HEK293 (cell line): ENCODE measurements around the gene SORCS3.

Experiments used
- CTCF ChIA-PET: fragments of 350-600 bp; formaldehyde crosslinking; extraction: SDS; loops from one replicate; lab custom pipeline; 2021; ENCODE audit warnings: antibody characterized with exemption; lab: Yijun Ruan, JAX
- POLR2A ChIA-PET: fragments of 300-600 bp; formaldehyde crosslinking; extraction: SDS; loops from one replicate; lab custom pipeline; 2020; ENCODE audit warnings: antibody characterized with exemption, inconsistent platforms; lab: Yijun Ruan, JAX
- H3K27ac ChIP-seq: fragments of 200-500 bp; sonication (Bioruptor generic); 2 replicates; pipeline ENCODE4 v1.5.1; 2014; ENCODE audit warnings: low read depth, low read length, control low read depth, inconsistent platforms; ENCODE audit errors: extremely low read depth
- H3K36me3 ChIP-seq, 2 experiments: fragments of 200-500 bp in 1 of 2; sonication (Bioruptor generic) in 1 of 2; 1 replicate in 1 of 2; 2 replicates in 1 of 2; pipeline ENCODE4 v1.5.1; 2014 to 2017; ENCODE audit warnings: inconsistent platforms in 2 of 2, low read length in 2 of 2; ENCODE audit not compliant: control insufficient read depth in 2 of 2, insufficient read depth in 1 of 2
- H3K4me1 ChIP-seq: fragments of 200-500 bp; sonication (Bioruptor generic); 2 replicates; pipeline ENCODE4 v1.5.1; 2014; ENCODE audit warnings: mild to moderate bottlenecking, low read length, inconsistent platforms; ENCODE audit not compliant: control insufficient read depth, insufficient read depth
- H3K4me3 ChIP-seq: 2 replicates; pipeline ENCODE4 v1.5.1; 2011; ENCODE audit warnings: low read depth, mild to moderate bottlenecking, control low read depth, low read length, moderate library complexity
- H3K9me3 ChIP-seq: fragments of 200-500 bp; sonication (Bioruptor generic); 2 replicates; pipeline ENCODE4 v1.5.1; 2014; ENCODE audit warnings: low read depth, low read length, inconsistent platforms; ENCODE audit not compliant: control insufficient read depth, insufficient read depth
- EGR2 ChIP-seq: fragments of 450-650 bp; formaldehyde crosslinking; IDR thresholded peaks from 2 replicates; pipeline ENCODE4 v1.5.1; 2016; ENCODE audit warnings: low read depth, missing biosample characterization, missing genetic modification characterization
- HOXD13 ChIP-seq: sonication (generic); formaldehyde crosslinking; IDR thresholded peaks from 2 replicates; pipeline ENCODE4 v1.8.0; 2022; ENCODE audit warnings: missing genetic modification reagents, borderline replicate concordance
- INSM2 ChIP-seq: fragments of 450-650 bp; formaldehyde crosslinking; IDR thresholded peaks from 2 replicates; pipeline ENCODE4 v1.5.1; 2016; ENCODE audit warnings: missing biosample characterization, missing genetic modification characterization
- MEIS1 ChIP-seq: sonication (generic); formaldehyde crosslinking; IDR thresholded peaks from 2 replicates; pipeline ENCODE4 v1.8.1; 2022; ENCODE audit warnings: missing genetic modification reagents, mild to moderate bottlenecking, borderline replicate concordance
- ZBTB20 ChIP-seq: fragments of 450-650 bp; formaldehyde crosslinking; IDR thresholded peaks from 2 replicates; pipeline ENCODE4 v1.5.1; 2016; ENCODE audit warnings: missing biosample characterization, missing genetic modification characterization
- ZBTB48 ChIP-seq: fragments of 450-650 bp; formaldehyde crosslinking; IDR thresholded peaks from 2 replicates; pipeline ENCODE4 v1.5.1; 2016; ENCODE audit warnings: missing biosample characterization, missing genetic modification characterization
- ZNF114 ChIP-seq: fragments of 450-650 bp; formaldehyde crosslinking; IDR thresholded peaks from 2 replicates; pipeline ENCODE4 v1.5.0; 2017; ENCODE audit warnings: missing biosample characterization, missing genetic modification characterization
- ZNF132 ChIP-seq: fragments of 450-650 bp; formaldehyde crosslinking; IDR thresholded peaks from 2 replicates; pipeline ENCODE4 v1.5.1; 2017; ENCODE audit warnings: missing biosample characterization, missing genetic modification characterization, borderline replicate concordance
- ZNF155 ChIP-seq: fragments of 450-650 bp; formaldehyde crosslinking; IDR thresholded peaks from 2 replicates; pipeline ENCODE4 v1.5.1; 2016; ENCODE audit warnings: missing biosample characterization, missing genetic modification characterization
- ZNF223 ChIP-seq: fragments of 450-650 bp; formaldehyde crosslinking; IDR thresholded peaks from 2 replicates; pipeline ENCODE4 v1.5.1; 2016; ENCODE audit warnings: missing biosample characterization, missing genetic modification characterization
- ZNF24 ChIP-seq: fragments of 450-650 bp; formaldehyde crosslinking; IDR thresholded peaks from 2 replicates; pipeline ENCODE4 v1.5.1; 2016; ENCODE audit warnings: missing biosample characterization, missing genetic modification characterization
- ZNF37A ChIP-seq: fragments of 450-650 bp; IDR thresholded peaks from 2 replicates; pipeline ENCODE4 v1.5.1; 2018; ENCODE audit warnings: missing biosample characterization, missing genetic modification characterization
- ZNF391 ChIP-seq: fragments of 450-650 bp; formaldehyde crosslinking; IDR thresholded peaks from 2 replicates; pipeline ENCODE4 v1.5.1; 2016; ENCODE audit warnings: low read depth, missing biosample characterization, missing genetic modification characterization, borderline replicate concordance
- ZNF423 ChIP-seq: fragments of 450-650 bp; formaldehyde crosslinking; IDR thresholded peaks from 2 replicates; pipeline ENCODE4 v1.5.1; 2016; ENCODE audit warnings: missing biosample characterization, missing genetic modification characterization
- ZNF510 ChIP-seq: fragments of 450-650 bp; formaldehyde crosslinking; IDR thresholded peaks from 2 replicates; pipeline ENCODE4 v1.5.1; 2018; ENCODE audit warnings: mild to moderate bottlenecking, missing genetic modification characterization, missing biosample characterization; ENCODE audit not compliant: insufficient replicate concordance
- ZNF549 ChIP-seq: fragments of 450-650 bp; IDR thresholded peaks from 2 replicates; pipeline ENCODE4 v1.5.1; 2018; ENCODE audit warnings: missing biosample characterization, missing genetic modification characterization, mild to moderate bottlenecking, inconsistent platforms, moderate library complexity
- ZNF560 ChIP-seq: fragments of 450-650 bp; formaldehyde crosslinking; IDR thresholded peaks from 2 replicates; pipeline ENCODE4 v1.5.1; 2017; ENCODE audit warnings: missing biosample characterization, missing genetic modification characterization, borderline replicate concordance
- ZNF621 ChIP-seq: fragments of 450-650 bp; formaldehyde crosslinking; IDR thresholded peaks from 2 replicates; pipeline ENCODE4 v1.5.1; 2017; ENCODE audit warnings: missing biosample characterization, missing genetic modification characterization
- ZNF677 ChIP-seq: fragments of 450-650 bp; IDR thresholded peaks from 2 replicates; pipeline ENCODE4 v1.5.0; 2018; ENCODE audit warnings: missing biosample characterization, mild to moderate bottlenecking, missing genetic modification characterization, moderate library complexity
- ZNF843 ChIP-seq: fragments of 450-650 bp; formaldehyde crosslinking; IDR thresholded peaks from 2 replicates; pipeline ENCODE4 v1.5.1; 2016; ENCODE audit warnings: missing biosample characterization, missing genetic modification characterization
- ZSCAN23 ChIP-seq: fragments of 450-650 bp; formaldehyde crosslinking; IDR thresholded peaks from 2 replicates; pipeline ENCODE4 v1.5.1; 2016; ENCODE audit warnings: missing biosample characterization, missing genetic modification characterization
- TF ChIP-seq, protein P1 (sequence below): fragments of 450-650 bp; formaldehyde crosslinking; IDR thresholded peaks from 2 replicates; pipeline ENCODE4 v1.5.1; 2017; ENCODE audit warnings: missing biosample characterization, missing genetic modification characterization
- TF ChIP-seq, protein P2 (sequence below): fragments of 450-650 bp; formaldehyde crosslinking; IDR thresholded peaks from 2 replicates; pipeline ENCODE4 v1.5.1; 2016; ENCODE audit warnings: missing biosample characterization, missing genetic modification characterization
- TF ChIP-seq, protein P3 (sequence below): sonication (generic); formaldehyde crosslinking; IDR thresholded peaks from 2 replicates; pipeline ENCODE4 v1.8.1; 2022; ENCODE audit warnings: mild to moderate bottlenecking, moderate library complexity, missing genetic modification reagents
- TF ChIP-seq, protein P4 (sequence below): fragments of 450-650 bp; formaldehyde crosslinking; IDR thresholded peaks from 2 replicates; pipeline ENCODE4 v1.5.0; 2017; ENCODE audit warnings: missing biosample characterization, missing genetic modification characterization, borderline replicate concordance

Gene SORCS3

DNA sequence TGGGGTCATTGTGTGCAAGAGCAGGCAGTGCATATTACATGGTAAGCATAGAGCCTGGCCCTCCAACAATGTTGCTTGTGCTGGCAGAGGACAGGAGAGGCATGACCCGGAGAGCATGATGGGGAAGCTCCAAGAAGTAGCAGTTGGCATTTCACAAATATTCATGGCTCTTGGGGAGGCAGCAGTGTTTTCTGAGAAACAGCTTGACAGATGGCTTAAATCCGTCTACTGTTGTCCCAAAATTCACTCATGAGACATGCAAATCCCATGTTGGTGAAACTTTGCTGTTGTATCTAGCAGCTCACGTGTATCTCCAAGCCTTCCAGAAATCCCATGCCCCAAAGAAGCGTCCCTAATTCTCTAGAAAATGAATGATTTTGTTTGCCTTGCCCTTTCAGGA is 487.0 kb downstream of the SORCS3 start:
- no peak overlapping the region for H3K4me3 ChIP-seq
- CTCF ChIA-PET: interaction anchor here (1.2 kb wide), 1 partner anchor 36 kb away, joined by 3 read pairs; no protein-coding TSS in a partner anchor
- POLR2A ChIA-PET: no interaction called here
- no peaks in the 10 kb centered on the region for H3K4me1 ChIP-seq
- H3K36me3 ChIP-seq: no peaks in the 10 kb centered on the region
- no peaks in the 10 kb centered on the region for H3K9me3 ChIP-seq
- TF ChIP-seq ZNF114 (tag by site-specific recombination) (no peak), ZNF391 (tag by site-specific recombination) (no peak), ZNF621 (tag by site-specific recombination) (no peak), ZBTB20 (no peak), ZNF560 (no peak), HOXD13 (CRISPR knock-in tag) (no peak), ZNF677 (tag by site-specific recombination) (no peak), MEIS1 (CRISPR knock-in tag) (no peak), ZBTB48 (tag by site-specific recombination) (no peak), ZSCAN23 (no peak), ZNF549 (tag by site-specific recombination) (no peak), ZNF510 (tag by site-specific recombination) (no peak), ZNF423 (tag by site-specific recombination) (no peak), ZNF155 (tag by site-specific recombination) (no peak), ZNF37A (tag by site-specific recombination) (no peak)
- TF ChIP-seq, protein P1, sequence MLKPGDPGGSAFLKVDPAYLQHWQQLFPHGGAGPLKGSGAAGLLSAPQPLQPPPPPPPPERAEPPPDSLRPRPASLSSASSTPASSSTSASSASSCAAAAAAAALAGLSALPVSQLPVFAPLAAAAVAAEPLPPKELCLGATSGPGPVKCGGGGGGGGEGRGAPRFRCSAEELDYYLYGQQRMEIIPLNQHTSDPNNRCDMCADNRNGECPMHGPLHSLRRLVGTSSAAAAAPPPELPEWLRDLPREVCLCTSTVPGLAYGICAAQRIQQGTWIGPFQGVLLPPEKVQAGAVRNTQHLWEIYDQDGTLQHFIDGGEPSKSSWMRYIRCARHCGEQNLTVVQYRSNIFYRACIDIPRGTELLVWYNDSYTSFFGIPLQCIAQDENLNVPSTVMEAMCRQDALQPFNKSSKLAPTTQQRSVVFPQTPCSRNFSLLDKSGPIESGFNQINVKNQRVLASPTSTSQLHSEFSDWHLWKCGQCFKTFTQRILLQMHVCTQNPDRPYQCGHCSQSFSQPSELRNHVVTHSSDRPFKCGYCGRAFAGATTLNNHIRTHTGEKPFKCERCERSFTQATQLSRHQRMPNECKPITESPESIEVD (tag by site-specific recombination): no peak
- TF ChIP-seq, protein P2, sequence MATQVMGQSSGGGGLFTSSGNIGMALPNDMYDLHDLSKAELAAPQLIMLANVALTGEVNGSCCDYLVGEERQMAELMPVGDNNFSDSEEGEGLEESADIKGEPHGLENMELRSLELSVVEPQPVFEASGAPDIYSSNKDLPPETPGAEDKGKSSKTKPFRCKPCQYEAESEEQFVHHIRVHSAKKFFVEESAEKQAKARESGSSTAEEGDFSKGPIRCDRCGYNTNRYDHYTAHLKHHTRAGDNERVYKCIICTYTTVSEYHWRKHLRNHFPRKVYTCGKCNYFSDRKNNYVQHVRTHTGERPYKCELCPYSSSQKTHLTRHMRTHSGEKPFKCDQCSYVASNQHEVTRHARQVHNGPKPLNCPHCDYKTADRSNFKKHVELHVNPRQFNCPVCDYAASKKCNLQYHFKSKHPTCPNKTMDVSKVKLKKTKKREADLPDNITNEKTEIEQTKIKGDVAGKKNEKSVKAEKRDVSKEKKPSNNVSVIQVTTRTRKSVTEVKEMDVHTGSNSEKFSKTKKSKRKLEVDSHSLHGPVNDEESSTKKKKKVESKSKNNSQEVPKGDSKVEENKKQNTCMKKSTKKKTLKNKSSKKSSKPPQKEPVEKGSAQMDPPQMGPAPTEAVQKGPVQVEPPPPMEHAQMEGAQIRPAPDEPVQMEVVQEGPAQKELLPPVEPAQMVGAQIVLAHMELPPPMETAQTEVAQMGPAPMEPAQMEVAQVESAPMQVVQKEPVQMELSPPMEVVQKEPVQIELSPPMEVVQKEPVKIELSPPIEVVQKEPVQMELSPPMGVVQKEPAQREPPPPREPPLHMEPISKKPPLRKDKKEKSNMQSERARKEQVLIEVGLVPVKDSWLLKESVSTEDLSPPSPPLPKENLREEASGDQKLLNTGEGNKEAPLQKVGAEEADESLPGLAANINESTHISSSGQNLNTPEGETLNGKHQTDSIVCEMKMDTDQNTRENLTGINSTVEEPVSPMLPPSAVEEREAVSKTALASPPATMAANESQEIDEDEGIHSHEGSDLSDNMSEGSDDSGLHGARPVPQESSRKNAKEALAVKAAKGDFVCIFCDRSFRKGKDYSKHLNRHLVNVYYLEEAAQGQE (tag by site-specific recombination): no peak
- TF ChIP-seq, all 188 proteins: peak for 0
- H3K27ac ChIP-seq: no peak overlapping the region

DNA sequence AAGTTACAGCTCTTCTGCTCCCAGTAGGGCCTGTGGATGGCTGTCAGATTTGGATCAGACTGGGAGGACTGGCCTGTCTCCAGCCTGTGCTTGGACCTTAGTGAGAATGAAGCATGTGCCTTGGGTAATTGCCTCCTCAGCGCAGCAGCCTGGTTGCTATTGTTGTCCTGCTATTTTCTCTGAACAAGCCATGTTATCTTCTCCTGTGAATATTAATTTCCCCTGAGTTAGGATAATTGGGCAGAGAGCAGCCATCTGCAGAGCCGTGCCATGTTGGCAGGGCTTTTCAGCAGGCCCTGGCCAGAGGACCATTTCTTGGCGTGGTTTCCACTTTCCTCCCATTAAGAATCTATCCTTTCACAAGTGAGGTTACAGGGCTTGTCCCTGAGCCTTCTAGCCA is 497.3 kb downstream of the SORCS3 start:
- H3K36me3 ChIP-seq: no peaks in the 10 kb centered on the region
- no peak overlapping the region for H3K27ac ChIP-seq
- no peaks in the 10 kb centered on the region for H3K4me1 ChIP-seq
- TF ChIP-seq ZNF24 (tag by site-specific recombination) (no peak), ZNF132 (tag by site-specific recombination) (no peak), ZNF223 (tag by site-specific recombination) (no peak), ZNF843 (tag by site-specific recombination) (no peak), INSM2 (tag by site-specific recombination) (no peak), EGR2 (no peak)
- TF ChIP-seq, protein P3, sequence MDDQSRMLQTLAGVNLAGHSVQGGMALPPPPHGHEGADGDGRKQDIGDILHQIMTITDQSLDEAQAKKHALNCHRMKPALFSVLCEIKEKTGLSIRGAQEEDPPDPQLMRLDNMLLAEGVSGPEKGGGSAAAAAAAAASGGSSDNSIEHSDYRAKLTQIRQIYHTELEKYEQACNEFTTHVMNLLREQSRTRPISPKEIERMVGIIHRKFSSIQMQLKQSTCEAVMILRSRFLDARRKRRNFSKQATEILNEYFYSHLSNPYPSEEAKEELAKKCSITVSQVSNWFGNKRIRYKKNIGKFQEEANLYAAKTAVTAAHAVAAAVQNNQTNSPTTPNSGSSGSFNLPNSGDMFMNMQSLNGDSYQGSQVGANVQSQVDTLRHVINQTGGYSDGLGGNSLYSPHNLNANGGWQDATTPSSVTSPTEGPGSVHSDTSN (CRISPR knock-in tag): no peak
- TF ChIP-seq, protein P4, sequence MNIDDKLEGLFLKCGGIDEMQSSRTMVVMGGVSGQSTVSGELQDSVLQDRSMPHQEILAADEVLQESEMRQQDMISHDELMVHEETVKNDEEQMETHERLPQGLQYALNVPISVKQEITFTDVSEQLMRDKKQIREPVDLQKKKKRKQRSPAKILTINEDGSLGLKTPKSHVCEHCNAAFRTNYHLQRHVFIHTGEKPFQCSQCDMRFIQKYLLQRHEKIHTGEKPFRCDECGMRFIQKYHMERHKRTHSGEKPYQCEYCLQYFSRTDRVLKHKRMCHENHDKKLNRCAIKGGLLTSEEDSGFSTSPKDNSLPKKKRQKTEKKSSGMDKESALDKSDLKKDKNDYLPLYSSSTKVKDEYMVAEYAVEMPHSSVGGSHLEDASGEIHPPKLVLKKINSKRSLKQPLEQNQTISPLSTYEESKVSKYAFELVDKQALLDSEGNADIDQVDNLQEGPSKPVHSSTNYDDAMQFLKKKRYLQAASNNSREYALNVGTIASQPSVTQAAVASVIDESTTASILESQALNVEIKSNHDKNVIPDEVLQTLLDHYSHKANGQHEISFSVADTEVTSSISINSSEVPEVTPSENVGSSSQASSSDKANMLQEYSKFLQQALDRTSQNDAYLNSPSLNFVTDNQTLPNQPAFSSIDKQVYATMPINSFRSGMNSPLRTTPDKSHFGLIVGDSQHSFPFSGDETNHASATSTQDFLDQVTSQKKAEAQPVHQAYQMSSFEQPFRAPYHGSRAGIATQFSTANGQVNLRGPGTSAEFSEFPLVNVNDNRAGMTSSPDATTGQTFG (tag by site-specific recombination): no peak
- TF ChIP-seq, all 188 proteins: peak for 0
- Histone ChIP-seq H3K4me3 (no peak overlapping the region), H3K9me3 (no peaks in the 10 kb centered on the region)
- ChIA-PET POLR2A (no interaction called here), CTCF (no interaction called here)
